ENCODE data around the gene DCDC1.

GRCh38 chr11:30852091-30852490 lies 517.4 kb downstream of the DCDC1 start:
- TF ChIP-seq MYC (IDR thresholded peaks at IDR 0.05; ENCODE audit: low read depth, low read length) (no peak), CTCF (IDR thresholded peaks at IDR 0.05; ENCODE audit: low read depth, low read length) (no peak), POLR2A (IDR thresholded peaks at IDR 0.05; ENCODE audit: extremely low read depth, insufficient read length) (no peak)
- TF ChIP-seq, protein P1, sequence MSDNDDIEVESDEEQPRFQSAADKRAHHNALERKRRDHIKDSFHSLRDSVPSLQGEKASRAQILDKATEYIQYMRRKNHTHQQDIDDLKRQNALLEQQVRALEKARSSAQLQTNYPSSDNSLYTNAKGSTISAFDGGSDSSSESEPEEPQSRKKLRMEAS (IDR thresholded peaks at IDR 0.05; ENCODE audit: low read depth, low read length): no peak
